Kidney epithelial cell (primary cell): Measurements from ENCODE around the gene BCAS4. TPM values are rescaled to one million over a fixed set of nuclear protein-coding genes. Genes with fewer than 3 reads are reported as not detected.
"Not testable (repeated sequence)": the region's sequence is repeated elsewhere in the genome, so short reads cannot be mapped to it uniquely, and the experiment has no call there.

Experiments used
- DNase-seq: peaks from one replicate; pipeline ENCODE4 v3.0.0-alpha.2; 2010; ENCODE audit warnings: low read depth
- H3K27me3 ChIP-seq: 2 replicates; pipeline ENCODE4 v1.6.0; 2011; ENCODE audit warnings: low read length; ENCODE audit not compliant: control insufficient read depth, insufficient read depth
- H3K36me3 ChIP-seq: 2 replicates; pipeline ENCODE4 v1.5.1; 2011; ENCODE audit warnings: low read length; ENCODE audit not compliant: control insufficient read depth, insufficient read depth
- H3K4me3 ChIP-seq: 2 replicates; pipeline ENCODE4 v1.5.1; 2011; ENCODE audit warnings: low read depth, mild to moderate bottlenecking, control low read depth, low read length
- CTCF ChIP-seq: IDR thresholded peaks from 2 replicates; pipeline ENCODE4 v1.5.1; 2011; ENCODE audit warnings: mild to moderate bottlenecking, moderate library complexity, low read length, control low read depth, inconsistent platforms; ENCODE audit not compliant: insufficient read depth, poor library complexity, severe bottlenecking
- total RNA-seq: library from RNA; depleted of rRNA; stranded (reverse); fragments of >200 nt; gene quantifications from 2 replicates; pipeline ENCODE4 v1.2.3, GENCODE V29; 2015

Gene BCAS4
- total RNA-seq, 1 donor from 2014 or later = 28.0 TPM

- Histone ChIP-seq H3K4me3 (no peak overlapping the region), H3K36me3 (no peaks in the 10 kb centered on the region), H3K27me3 (no peaks in the 10 kb centered on the region)
- no peak for TF ChIP-seq CTCF
- no peak for DNase-seq
Observed at GRCh38 chr20:50789968-50790650, 4.8 kb upstream of the BCAS4 start.

- peak; percentile 91 for TF ChIP-seq CTCF
Observed at GRCh38 chr20:50790651-50791277, 4.1 kb upstream of the BCAS4 start.

GRCh38 chr20:50792708-50793574 lies 1.9 kb upstream of the BCAS4 start:
- no peak for TF ChIP-seq CTCF
- no peak overlapping the region for H3K4me3 ChIP-seq
- no peak for DNase-seq
- no peaks in the 10 kb centered on the region for H3K36me3 ChIP-seq
- H3K27me3 ChIP-seq = no peaks in the 10 kb centered on the region

More at GRCh38 chr20:50790651-50791277, 4.1 kb upstream of the BCAS4 start:
- Histone ChIP-seq H3K4me3 (no peak overlapping the region), H3K36me3 (no peaks in the 10 kb centered on the region), H3K27me3 (no peaks in the 10 kb centered on the region)
- DNase-seq = peak; percentile 34

- DNase-seq, H3K36me3 ChIP-seq, H3K27me3 ChIP-seq, H3K4me3 ChIP-seq: not testable (repeated sequence)
- TF ChIP-seq CTCF = peak; percentile 44
Observed at GRCh38 chr20:50793575-50794016, 1.3 kb upstream of the BCAS4 start.

- no peak for DNase-seq
- Histone ChIP-seq H3K27me3 (no peaks in the 10 kb centered on the region), H3K36me3 (no peaks in the 10 kb centered on the region), H3K4me3 (no peak overlapping the region)
- peak; percentile 38 for TF ChIP-seq CTCF
Observed at GRCh38 chr20:50794181-50794845, 548 bp upstream of the BCAS4 start.
